ENCODE results near the gene MAPK14.

GRCh38 chr6:36035225-36035624 is 7.6 kb downstream of the MAPK14 start:
- TF ChIP-seq FOXM1 (IDR thresholded peaks at IDR 0.05; ENCODE audit: borderline replicate concordance, low read depth) (no peak), TEAD4 (IDR thresholded peaks at IDR 0.05) (no peak), RAD21 (IDR thresholded peaks at IDR 0.05; ENCODE audit: low read depth) (no peak), EP300 (IDR thresholded peaks at IDR 0.05; ENCODE audit: borderline replicate concordance) (no peak), YY1 (IDR thresholded peaks at IDR 0.05; ENCODE audit: low read depth) (no peak), ZBTB7A (IDR thresholded peaks at IDR 0.05; ENCODE audit: low read depth) (no peak), MAX (IDR thresholded peaks at IDR 0.05) (no peak), USF1 (IDR thresholded peaks at IDR 0.05) (no peak), CEBPB (IDR thresholded peaks at IDR 0.05) (no peak), TAF1 (IDR thresholded peaks at IDR 0.05; ENCODE audit: low read depth) (no peak), NFIC (IDR thresholded peaks at IDR 0.05) (no peak), EGR1 (IDR thresholded peaks at IDR 0.05) (no peak)

Measured in Ishikawa (cell line).